Small intestine (tissue), 16 donors: ENCODE measurements around the gene RAB22A. TPM values are rescaled to one million over a fixed set of nuclear protein-coding genes. Genes with fewer than 3 reads are reported as not detected.
A peak's percentile ranks its signal among the peaks of the same experiment; 100 is the strongest.

Experiments
- DNase-seq, 2 donors: peaks; one replicate each; pipeline versions ENCODE4 v3.0.0 to v3.0.0-alpha.2; 2013
- FAIRE-seq: peaks from 2 replicates; lab custom pipeline; 2012; peaks lifted over from hg19 to GRCh38; lab: Jason Lieb, UNC
- H3K27ac ChIP-seq, 3 donors: one replicate each; pipeline ENCODE4 v1.5.1; 2013; ENCODE audit warnings: low read length in 2 of 3, mild to moderate bottlenecking in 2 of 3, control low read depth in 1 of 3, inconsistent platforms in 1 of 3, low read depth in 1 of 3, moderate library complexity in 1 of 3
- H3K27me3 ChIP-seq, 3 donors: one replicate each; pipeline ENCODE4 v1.6.1; 2013; ENCODE audit warnings: low read length in 3 of 3, inconsistent platforms in 1 of 3; ENCODE audit not compliant: control insufficient read depth in 3 of 3, insufficient read depth in 3 of 3
- H3K36me3 ChIP-seq, 3 donors: one replicate each; pipeline ENCODE4 v1.6.1; 2013; ENCODE audit warnings: low read length in 3 of 3, inconsistent platforms in 1 of 3, low read depth in 1 of 3, mild to moderate bottlenecking in 1 of 3, moderate library complexity in 1 of 3; ENCODE audit not compliant: control insufficient read depth in 3 of 3, insufficient read depth in 2 of 3
- H3K4me1 ChIP-seq, 3 donors: one replicate each; pipeline ENCODE4 v1.6.1; 2013; ENCODE audit warnings: low read length in 2 of 3, inconsistent platforms in 1 of 3, low read depth in 1 of 3, mild to moderate bottlenecking in 1 of 3, moderate library complexity in 1 of 3; ENCODE audit not compliant: control insufficient read depth in 3 of 3, insufficient read depth in 2 of 3
- H3K4me3 ChIP-seq, 3 donors: one replicate each; pipeline ENCODE4 v1.5.1; 2013; ENCODE audit warnings: low read length in 3 of 3, control low read depth in 1 of 3, inconsistent platforms in 1 of 3, low read depth in 1 of 3, mild to moderate bottlenecking in 1 of 3, moderate library complexity in 1 of 3
- H3K9me3 ChIP-seq, 2 donors: one replicate each; pipeline ENCODE4 v1.6.1; 2013; ENCODE audit warnings: low read depth in 1 of 2, low read length in 1 of 2; ENCODE audit not compliant: control insufficient read depth in 2 of 2, insufficient read depth in 1 of 2
- WGBS, 3 donors: extraction: QIAGEN DNeasy Blood & Tissue Kit; methylation state at CpG; one replicate each; pipeline ENCODE4 v1.1.7; 2013; 5-methylcytosine and 5-hydroxymethylcytosine counted together
- long read RNA-seq, 10 donors: transcript quantifications; one replicate each; lab custom pipeline, GENCODE V29; 2026
- polyA plus RNA-seq, 4 donors: library from polyadenylated mRNA; stranded (reverse) in 3 of 4; unstranded in 1 of 4; fragments of 200-250 nt in 3 of 4; fragments of 120-200 nt in 1 of 4; gene quantifications; one replicate each; pipeline versions ENCODE4 v1.2.1 to v1.2.3, GENCODE V29; 2013
- donor health status: healthy with polysubstance abuse.
- donor health status: control.
- donor health status: control.
- donor health status: Bipolar disorder and iron deficiency.
- donor health status: healthy.

The RAB22A gene
- 10 to 100 TPM in 3 of 4 donors, 1 to 10 TPM in 1; 6.9 to 19.7 (median 12.1) TPM for polyA plus RNA-seq
- long read RNA-seq, donor 1, full-length matches to known transcripts, result 13 of 34 reads
- long read RNA-seq, donor 1, partial matches to known transcripts, result 21 of 34 reads
- long read RNA-seq, donor 1, other reads (novel, unspliced or antisense), result 0 of 34 reads
- long read RNA-seq, donor 2, full-length matches to known transcripts, result 6 of 17 reads
- long read RNA-seq, donor 2, partial matches to known transcripts, result 11 of 17 reads
- long read RNA-seq, donor 2, other reads (novel, unspliced or antisense), result 0 of 17 reads
- long read RNA-seq, donor 3, full-length matches to known transcripts, result 1 of 28 reads
- long read RNA-seq, donor 3, partial matches to known transcripts, result 27 of 28 reads
- long read RNA-seq, donor 3, other reads (novel, unspliced or antisense), result 0 of 28 reads
- long read RNA-seq, donor 4, result 0 reads
- long read RNA-seq, donor 5, full-length matches to known transcripts, result 2 of 9 reads
- long read RNA-seq, donor 5, partial matches to known transcripts, result 7 of 9 reads
- long read RNA-seq, donor 5, other reads (novel, unspliced or antisense), result 0 of 9 reads
- long read RNA-seq, donor 6, full-length matches to known transcripts, result 8 of 17 reads
- long read RNA-seq, donor 6, partial matches to known transcripts, result 9 of 17 reads
- long read RNA-seq, donor 6, other reads (novel, unspliced or antisense), result 0 of 17 reads
- long read RNA-seq, donor 7, full-length matches to known transcripts, result 7 of 21 reads
- long read RNA-seq, donor 7, partial matches to known transcripts, result 14 of 21 reads
- long read RNA-seq, donor 7, other reads (novel, unspliced or antisense), result 0 of 21 reads
- long read RNA-seq, donor 8, full-length matches to known transcripts, result 1 of 1 reads
- long read RNA-seq, donor 8, partial matches to known transcripts, result 0 of 1 reads
- long read RNA-seq, donor 8, other reads (novel, unspliced or antisense), result 0 of 1 reads
- long read RNA-seq, donor 9, result 0 reads
- long read RNA-seq, donor 10, full-length matches to known transcripts, result 11 of 11 reads
- long read RNA-seq, donor 10, partial matches to known transcripts, result 0 of 11 reads
- long read RNA-seq, donor 10, other reads (novel, unspliced or antisense), result 0 of 11 reads

DNA sequence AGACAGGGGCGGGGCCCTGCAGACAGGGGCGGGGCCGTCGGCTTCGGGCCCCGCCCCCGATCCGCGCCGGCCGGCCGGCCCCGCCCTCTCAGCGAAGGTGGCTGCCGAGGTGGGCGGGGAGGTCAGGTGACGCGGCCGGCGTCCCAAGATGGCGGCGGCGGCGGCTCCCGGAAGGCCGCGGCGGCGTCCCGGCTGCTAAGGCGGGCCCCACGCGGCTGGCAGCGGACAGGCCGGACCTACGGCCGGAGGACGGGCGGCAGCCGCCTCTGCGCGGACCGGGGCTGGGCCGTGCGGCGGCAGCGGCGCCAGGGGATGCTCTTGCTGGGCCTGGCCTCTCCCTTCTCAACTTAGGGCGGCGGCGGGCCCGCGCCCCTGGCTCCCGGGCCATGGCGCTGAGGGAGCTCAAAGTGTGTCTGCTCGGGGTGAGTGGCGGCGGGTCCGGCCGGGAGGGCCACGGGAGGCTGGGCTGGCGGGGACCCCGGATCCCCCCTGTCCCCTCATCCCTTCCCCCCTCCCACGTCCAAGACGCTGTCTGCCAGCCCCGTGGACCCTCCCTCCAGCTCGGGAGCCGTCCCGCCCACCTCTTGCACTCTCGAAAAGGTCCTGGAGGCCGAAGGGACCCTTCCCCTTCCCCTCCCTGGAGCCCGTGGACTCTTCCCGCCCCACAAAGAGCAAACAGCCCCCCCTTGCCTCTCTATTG is at the start of gene RAB22A:
RAB22A (plus strand) TSS at position 125 of the 700 bp plus-strand sequence; CDS start at position 387, 262 bp downstream.
- WGBS, 3 donors, result 0% methylated on average over 29 to 73 of the region's 73 CpGs
- DNase-seq, result peak; percentile 80 to 92
- peaks cover 0 to 14% (median 11%) of the 10 kb centered on the region in 3 donors for H3K4me1 ChIP-seq
- H3K9me3 ChIP-seq, result no peaks in the 10 kb centered on the region
- FAIRE-seq, result no peak
- H3K27ac ChIP-seq, result peak within 1 kb of the TSS; percentile 80 to 95 (median 92)
- H3K4me3 ChIP-seq, result peak within 1 kb of the TSS; percentile 85 to 100 (median 97)
- no peaks in the 10 kb centered on the region for H3K27me3 ChIP-seq
- H3K36me3 ChIP-seq, result peaks cover 0 to 16% (median 5%) of the 10 kb centered on the region in 3 donors

DNA sequence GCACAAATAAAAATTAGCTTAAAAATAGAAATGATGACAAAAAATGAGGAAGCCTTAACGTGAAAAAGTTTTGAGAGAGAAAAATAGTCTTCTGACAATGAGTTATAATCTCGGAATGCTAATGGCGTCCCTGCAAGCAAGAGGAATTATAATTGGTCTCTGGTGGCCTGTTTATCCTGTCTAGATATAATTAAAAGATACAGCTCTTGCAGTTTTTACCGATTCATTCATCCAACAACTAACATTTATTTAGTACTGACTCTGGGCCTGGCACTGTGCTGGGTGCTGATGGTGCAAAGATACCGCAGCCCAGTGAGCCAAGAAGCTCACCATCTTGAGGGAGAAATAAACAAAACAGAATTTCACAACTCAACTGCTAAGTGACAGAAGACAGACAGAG is 49.5 kb upstream of the RAB22A start:
- DNase-seq, result no peak
- Histone ChIP-seq H3K9me3 (no peaks in the 10 kb centered on the region), H3K36me3 (peaks cover 0 to 15% (median 5%) of the 10 kb centered on the region in 3 donors), H3K27ac (no peak overlapping the region), H3K4me3 (no peak overlapping the region), H3K27me3 (no peaks in the 10 kb centered on the region), H3K4me1 (no peaks in the 10 kb centered on the region)
- WGBS, 3 donors, result 81 to 94% (median 92%) methylated on average over 5 of the region's 5 CpGs
- FAIRE-seq, result no peak

DNA sequence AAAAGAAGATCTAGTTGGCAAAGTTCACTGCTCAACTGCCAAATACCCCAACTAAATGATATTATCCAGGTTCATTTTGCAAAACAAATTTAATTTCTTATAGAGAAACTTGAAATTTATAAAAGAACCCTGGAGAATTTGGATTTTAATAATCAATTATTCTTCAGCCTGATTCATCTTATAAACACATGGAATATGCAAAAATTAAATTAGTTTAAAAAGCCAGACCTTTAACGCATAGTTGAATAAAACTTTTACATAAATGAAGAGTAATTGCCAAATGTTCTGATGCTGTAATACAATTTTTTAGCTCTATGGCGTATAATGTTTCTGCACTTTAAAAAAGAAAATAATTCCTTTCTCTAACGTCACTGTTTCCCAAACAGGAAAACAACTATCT is 47.9 kb upstream of the RAB22A start:
- Histone ChIP-seq H3K27me3 (no peaks in the 10 kb centered on the region), H3K27ac (no peak overlapping the region), H3K36me3 (peaks cover 0 to 28% (median 5%) of the 10 kb centered on the region in 3 donors), H3K4me1 (no peaks in the 10 kb centered on the region), H3K9me3 (no peaks in the 10 kb centered on the region), H3K4me3 (no peak overlapping the region)
- WGBS, 3 donors, result 86 to 97% (median 95%) methylated on average over 3 of the region's 3 CpGs
- no peak for DNase-seq
- no peak for FAIRE-seq

DNA sequence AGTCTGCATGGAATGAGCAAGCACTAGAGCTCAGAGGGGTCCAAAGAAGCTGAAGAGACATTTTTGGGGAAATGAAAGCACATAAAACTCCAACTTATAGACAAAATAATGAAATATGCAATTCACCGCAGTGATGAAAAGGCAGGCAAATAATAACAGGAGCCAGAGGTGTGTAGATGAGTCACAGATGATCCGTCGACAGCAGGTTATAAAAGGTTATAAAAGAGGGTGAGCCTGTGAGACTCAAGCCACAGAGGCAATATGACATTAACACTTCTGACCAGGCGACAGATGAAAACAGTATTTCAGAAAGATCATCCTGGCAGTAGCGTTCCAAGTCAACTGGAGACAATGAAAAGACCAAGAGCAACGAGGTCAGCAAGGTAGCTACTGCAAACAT is 45.2 kb upstream of the RAB22A start:
- DNase-seq (peak; percentile 29 to 54), FAIRE-seq (no peak)
- 26 to 73% (median 48%) methylated on average over 6 of the region's 6 CpGs for WGBS, 3 donors
- H3K27me3 ChIP-seq, result no peaks in the 10 kb centered on the region
- H3K36me3 ChIP-seq, result peaks cover 0 to 44% (median 5%) of the 10 kb centered on the region in 3 donors
- H3K27ac ChIP-seq, result no peak overlapping the region
- no peak overlapping the region for H3K4me3 ChIP-seq
- no peaks in the 10 kb centered on the region for H3K9me3 ChIP-seq
- no peaks in the 10 kb centered on the region for H3K4me1 ChIP-seq

DNA sequence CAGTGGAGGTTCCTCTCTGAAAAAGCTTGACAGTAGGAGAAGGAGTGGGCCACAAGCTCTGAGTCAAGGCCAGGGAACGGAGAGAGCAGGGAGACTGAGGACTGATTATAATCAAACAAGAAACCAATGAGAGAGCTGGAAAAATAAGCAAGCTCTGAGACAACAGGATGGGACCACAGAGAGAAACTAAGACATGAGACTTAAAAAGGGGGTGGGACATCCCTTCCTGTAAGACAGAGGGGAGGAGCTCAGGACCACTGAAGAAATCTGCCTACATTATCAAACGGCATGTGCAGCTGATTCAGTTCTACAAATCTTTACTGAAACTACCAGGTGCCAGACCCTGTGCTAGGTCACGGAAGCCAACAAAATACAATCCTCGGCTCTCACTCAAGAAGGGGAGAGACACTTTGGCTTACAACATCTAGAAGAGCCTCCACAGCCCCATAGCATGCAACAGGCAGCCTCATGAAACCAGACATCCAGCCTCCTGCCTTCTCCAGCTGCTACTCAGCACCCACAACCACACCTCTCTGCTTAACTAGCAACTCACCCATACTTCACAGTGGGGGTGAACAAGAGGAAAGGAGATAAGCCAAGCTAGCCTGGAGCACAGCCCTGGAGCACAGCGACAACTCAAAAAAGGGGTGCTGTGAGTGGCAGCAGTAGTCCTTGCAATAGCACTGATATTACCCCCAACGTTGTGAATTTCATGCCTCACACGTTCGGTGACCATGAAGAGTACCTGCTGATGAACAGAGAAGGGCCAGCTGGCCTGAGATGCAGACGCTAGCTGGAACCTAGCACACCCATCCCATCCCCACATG is 41.9 kb upstream of the RAB22A start:
- Histone ChIP-seq H3K27ac (no peak overlapping the region), H3K36me3 (peaks cover 5 to 46% (median 6%) of the 10 kb centered on the region in 3 donors), H3K4me1 (no peaks in the 10 kb centered on the region), H3K4me3 (no peak overlapping the region), H3K27me3 (no peaks in the 10 kb centered on the region), H3K9me3 (no peaks in the 10 kb centered on the region)
- no peak for DNase-seq
- 81 to 93% (median 87%) methylated on average over 9 of the region's 9 CpGs for WGBS, 3 donors
- FAIRE-seq, result no peak

DNA sequence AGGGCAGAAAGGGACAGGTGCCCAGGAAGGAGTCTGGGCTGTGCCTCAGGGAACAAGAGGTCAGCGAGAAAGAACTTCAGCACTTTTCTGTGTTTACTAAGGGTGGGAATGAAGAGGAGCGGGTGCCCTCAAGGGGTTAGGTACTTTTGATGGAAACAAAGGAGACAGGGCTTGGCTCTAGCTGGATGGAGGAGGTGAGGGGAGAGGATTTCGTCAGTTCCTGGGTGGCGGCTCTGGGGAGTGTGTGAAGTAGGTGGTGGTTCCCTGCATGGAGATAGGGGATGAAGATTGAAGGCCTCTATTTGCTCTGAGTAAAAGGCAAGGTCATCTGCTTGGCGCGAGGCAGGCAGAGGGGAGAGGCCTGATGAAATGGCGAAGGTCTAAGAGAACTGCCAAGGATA is 41.1 kb upstream of the RAB22A start:
- H3K4me3 ChIP-seq, result no peak overlapping the region
- H3K4me1 ChIP-seq, result no peaks in the 10 kb centered on the region
- H3K36me3 ChIP-seq, result peaks cover 5 to 42% (median 6%) of the 10 kb centered on the region in 3 donors
- 71 to 87% (median 81%) methylated on average over 7 of the region's 7 CpGs for WGBS, 3 donors
- H3K27me3 ChIP-seq, result no peaks in the 10 kb centered on the region
- H3K9me3 ChIP-seq, result no peaks in the 10 kb centered on the region
- DNase-seq (peak; percentile 15 to 29), FAIRE-seq (no peak)
- H3K27ac ChIP-seq, result no peak overlapping the region

GRCh38 chr20:58268936-58269619 is 40.4 kb upstream of the RAB22A start:
- no peak overlapping the region for H3K27ac ChIP-seq
- H3K4me3 ChIP-seq, result no peak overlapping the region
- no peak for DNase-seq
- H3K27me3 ChIP-seq, result no peaks in the 10 kb centered on the region
- peaks cover 0 to 4% of the 10 kb centered on the region in 2 donors for H3K9me3 ChIP-seq
- 78 to 86% (median 85%) methylated on average over 13 of the region's 13 CpGs for WGBS, 3 donors
- no peaks in the 10 kb centered on the region for H3K4me1 ChIP-seq
- peaks cover 2 to 40% (median 6%) of the 10 kb centered on the region in 3 donors for H3K36me3 ChIP-seq
- FAIRE-seq, result no peak
